ENCODE results near the gene IGF2R.

Gene IGF2R

DNA sequence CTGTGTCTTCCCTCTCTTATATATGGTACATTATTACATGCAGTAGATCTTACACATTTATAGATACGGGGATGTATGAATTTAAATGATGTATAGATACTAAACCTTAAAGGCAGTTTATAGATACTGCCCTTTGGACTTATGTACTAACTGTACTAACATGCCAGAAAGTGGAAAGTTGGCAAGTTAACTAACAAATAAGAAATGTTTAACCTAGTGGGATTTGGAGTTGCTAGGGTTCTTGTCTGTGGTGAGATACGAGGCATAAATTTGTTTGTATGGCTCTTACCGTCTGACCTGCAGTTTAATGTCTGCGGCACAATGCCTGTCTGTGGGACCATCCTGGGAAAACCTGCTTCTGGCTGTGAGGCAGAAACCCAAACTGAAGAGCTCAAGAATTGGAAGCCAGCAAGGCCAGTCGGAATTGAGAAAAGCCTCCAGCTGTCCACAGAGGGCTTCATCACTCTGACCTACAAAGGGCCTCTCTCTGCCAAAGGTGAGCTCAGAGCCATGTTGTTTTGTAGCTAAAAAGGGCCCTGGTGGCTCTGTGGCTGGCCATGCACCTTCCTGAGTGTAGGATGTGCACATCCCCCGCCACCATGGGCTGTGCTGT, 89.8 kb downstream of the IGF2R start:
- Histone ChIP-seq H3K4me3 (ENCODE audit: low read depth in 1 of 2, low read length in 2 of 2) (no peak overlapping the region), H3K9me3 (ENCODE audit: control insufficient read depth in 1 of 2, low read length in 2 of 2) (no peaks in the 10 kb centered on the region), H3K27ac (ENCODE audit: low read depth, low read length) (no peak overlapping the region), H3K4me1 (ENCODE audit: control insufficient read depth in 1 of 2, insufficient read depth in 2 of 2, low read length in 2 of 2) (peaks cover 0 to 7% of the 10 kb centered on the region in 2 donors), H3K36me3 (ENCODE audit: control insufficient read depth in 1 of 2, insufficient read depth in 2 of 2, low read length in 2 of 2) (peaks cover 67 to 93% of the 10 kb centered on the region in 2 donors), H3K9ac (ENCODE audit: low read depth in 1 of 2, low read length in 2 of 2) (no peak overlapping the region), H3K27me3 (ENCODE audit: control insufficient read depth in 1 of 2, insufficient read depth in 2 of 2, low read length in 2 of 2) (no peaks in the 10 kb centered on the region)

DNA sequence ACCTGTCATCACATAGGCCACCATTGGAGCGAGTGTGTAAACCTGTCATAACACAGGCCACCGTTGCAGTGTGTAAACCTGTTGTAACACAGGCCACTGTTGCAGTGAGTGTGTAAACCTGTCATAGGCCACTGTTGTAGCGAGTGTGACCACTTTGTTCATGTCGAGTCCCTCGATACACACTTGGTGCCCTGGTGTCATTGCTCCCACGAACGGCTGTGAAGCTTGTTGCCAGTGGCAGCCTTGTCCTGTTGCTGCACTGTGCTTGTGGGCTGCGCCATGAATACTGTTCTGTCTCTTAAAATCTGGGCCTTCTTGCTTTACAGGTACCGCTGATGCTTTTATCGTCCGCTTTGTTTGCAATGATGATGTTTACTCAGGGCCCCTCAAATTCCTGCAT, 91.3 kb downstream of the IGF2R start:
- no peak overlapping the region for H3K9ac ChIP-seq (ENCODE audit: low read depth in 1 of 2, low read length in 2 of 2)
- peaks cover 0 to 7% of the 10 kb centered on the region in 2 donors for H3K4me1 ChIP-seq (ENCODE audit: control insufficient read depth in 1 of 2, insufficient read depth in 2 of 2, low read length in 2 of 2)
- H3K4me3 ChIP-seq (ENCODE audit: low read depth in 1 of 2, low read length in 2 of 2) = no peak overlapping the region
- no peaks in the 10 kb centered on the region for H3K27me3 ChIP-seq (ENCODE audit: control insufficient read depth in 1 of 2, insufficient read depth in 2 of 2, low read length in 2 of 2)
- peaks cover 68 to 93% of the 10 kb centered on the region in 2 donors for H3K36me3 ChIP-seq (ENCODE audit: control insufficient read depth in 1 of 2, insufficient read depth in 2 of 2, low read length in 2 of 2)
- H3K27ac ChIP-seq (ENCODE audit: low read depth, low read length) = no peak overlapping the region
- H3K9me3 ChIP-seq (ENCODE audit: control insufficient read depth in 1 of 2, low read length in 2 of 2) = no peaks in the 10 kb centered on the region

DNA sequence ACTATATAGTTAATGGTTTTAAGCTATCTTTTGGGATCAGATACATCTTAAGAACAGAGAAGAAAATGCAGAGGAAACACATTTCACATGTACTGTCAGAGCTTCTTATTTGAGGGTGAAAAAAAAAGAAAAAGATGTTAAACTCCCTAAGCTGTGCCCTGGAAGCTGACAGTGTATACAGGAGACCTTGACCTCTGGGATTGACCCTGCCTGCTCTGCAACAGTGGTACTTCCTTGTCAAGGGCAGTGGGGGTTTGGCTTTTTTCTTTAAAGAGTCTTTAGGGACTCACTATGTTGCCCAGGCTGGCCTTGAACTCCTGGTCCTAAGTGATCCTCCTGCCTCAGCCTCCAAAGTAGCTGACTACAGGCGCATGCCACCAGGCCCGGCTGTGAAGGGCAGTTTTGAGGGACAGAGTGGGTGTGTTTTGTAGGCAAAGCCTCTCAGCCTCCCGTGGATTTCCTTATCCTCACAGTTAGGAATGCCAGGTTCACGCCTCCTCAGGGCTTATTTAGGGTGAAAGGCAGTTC, 92.1 kb downstream of the IGF2R start:
- Histone ChIP-seq H3K27ac (ENCODE audit: low read depth, low read length) (no peak overlapping the region), H3K9me3 (ENCODE audit: control insufficient read depth in 1 of 2, low read length in 2 of 2) (no peaks in the 10 kb centered on the region), H3K9ac (ENCODE audit: low read depth in 1 of 2, low read length in 2 of 2) (no peak overlapping the region), H3K4me3 (ENCODE audit: low read depth in 1 of 2, low read length in 2 of 2) (no peak overlapping the region), H3K27me3 (ENCODE audit: control insufficient read depth in 1 of 2, insufficient read depth in 2 of 2, low read length in 2 of 2) (no peaks in the 10 kb centered on the region), H3K36me3 (ENCODE audit: control insufficient read depth in 1 of 2, insufficient read depth in 2 of 2, low read length in 2 of 2) (peaks cover 60 to 88% of the 10 kb centered on the region in 2 donors), H3K4me1 (ENCODE audit: control insufficient read depth in 1 of 2, insufficient read depth in 2 of 2, low read length in 2 of 2) (peaks cover 0 to 7% of the 10 kb centered on the region in 2 donors)

DNA sequence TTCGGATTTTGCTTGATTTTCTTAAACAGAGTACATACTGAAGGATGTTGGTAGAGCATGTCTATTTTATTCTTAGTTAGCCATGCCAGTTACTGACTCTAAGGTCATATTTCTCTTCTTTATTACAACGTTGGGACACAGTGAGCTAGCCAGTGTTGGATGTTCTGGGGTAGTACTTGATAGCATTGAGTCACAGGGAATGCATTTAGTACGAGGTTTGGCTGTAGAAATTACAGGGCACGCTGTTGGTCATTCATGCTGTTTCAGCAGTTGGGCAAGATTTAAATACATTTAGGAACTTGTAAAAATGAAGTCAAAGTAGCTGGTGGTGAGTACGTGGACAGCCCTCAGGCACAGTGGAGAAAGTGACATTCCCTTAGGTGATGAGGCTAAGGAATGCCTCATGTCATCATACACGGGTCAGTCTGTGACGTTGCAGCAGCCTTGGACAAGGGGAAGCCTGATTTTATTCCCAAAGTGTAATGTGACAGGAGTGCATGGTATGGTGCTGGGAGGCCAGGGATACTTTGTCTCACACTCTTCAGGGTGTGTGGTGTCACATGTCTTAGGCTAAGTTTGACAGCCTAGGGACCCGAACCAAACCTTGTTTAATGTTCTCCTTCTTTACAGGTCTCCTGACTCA, 95.0 kb downstream of the IGF2R start:
- Histone ChIP-seq H3K4me3 (ENCODE audit: low read depth in 1 of 2, low read length in 2 of 2) (no peak overlapping the region), H3K27ac (ENCODE audit: low read depth, low read length) (no peak overlapping the region), H3K9me3 (ENCODE audit: control insufficient read depth in 1 of 2, low read length in 2 of 2) (no peaks in the 10 kb centered on the region), H3K4me1 (ENCODE audit: control insufficient read depth in 1 of 2, insufficient read depth in 2 of 2, low read length in 2 of 2) (peaks cover 0 to 3% of the 10 kb centered on the region in 2 donors), H3K36me3 (ENCODE audit: control insufficient read depth in 1 of 2, insufficient read depth in 2 of 2, low read length in 2 of 2) (peaks cover 59 to 83% of the 10 kb centered on the region in 2 donors), H3K27me3 (ENCODE audit: control insufficient read depth in 1 of 2, insufficient read depth in 2 of 2, low read length in 2 of 2) (no peaks in the 10 kb centered on the region), H3K9ac (ENCODE audit: low read depth in 1 of 2, low read length in 2 of 2) (no peak overlapping the region)

DNA sequence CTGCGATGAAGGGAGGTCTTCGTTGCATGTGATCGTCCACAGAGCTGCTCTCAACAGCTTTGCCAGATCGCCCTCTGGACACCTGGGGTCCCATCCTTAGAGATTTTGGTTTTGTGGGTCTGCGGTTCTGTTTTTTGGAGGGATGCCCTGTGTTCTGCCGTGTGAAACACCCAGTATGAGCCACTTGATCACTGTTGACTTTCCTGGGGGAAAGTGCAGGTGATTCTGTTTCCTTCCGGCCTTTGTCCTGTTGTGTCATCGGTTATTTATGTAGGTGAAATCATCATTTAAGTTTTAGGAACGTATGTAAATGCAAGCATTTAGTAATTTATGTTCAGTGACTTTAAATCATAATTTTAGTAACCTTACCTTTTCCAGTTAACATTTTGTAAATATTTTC, 96.3 kb downstream of the IGF2R start:
- Histone ChIP-seq H3K9ac (ENCODE audit: low read depth in 1 of 2, low read length in 2 of 2) (no peak overlapping the region), H3K9me3 (ENCODE audit: control insufficient read depth in 1 of 2, low read length in 2 of 2) (no peaks in the 10 kb centered on the region), H3K27ac (ENCODE audit: low read depth, low read length) (no peak overlapping the region), H3K4me3 (ENCODE audit: low read depth in 1 of 2, low read length in 2 of 2) (no peak overlapping the region), H3K27me3 (ENCODE audit: control insufficient read depth in 1 of 2, insufficient read depth in 2 of 2, low read length in 2 of 2) (no peaks in the 10 kb centered on the region), H3K36me3 (ENCODE audit: control insufficient read depth in 1 of 2, insufficient read depth in 2 of 2, low read length in 2 of 2) (peaks cover 60 to 83% of the 10 kb centered on the region in 2 donors), H3K4me1 (ENCODE audit: control insufficient read depth in 1 of 2, insufficient read depth in 2 of 2, low read length in 2 of 2) (peaks cover 10 to 11% of the 10 kb centered on the region in 2 donors)

DNA sequence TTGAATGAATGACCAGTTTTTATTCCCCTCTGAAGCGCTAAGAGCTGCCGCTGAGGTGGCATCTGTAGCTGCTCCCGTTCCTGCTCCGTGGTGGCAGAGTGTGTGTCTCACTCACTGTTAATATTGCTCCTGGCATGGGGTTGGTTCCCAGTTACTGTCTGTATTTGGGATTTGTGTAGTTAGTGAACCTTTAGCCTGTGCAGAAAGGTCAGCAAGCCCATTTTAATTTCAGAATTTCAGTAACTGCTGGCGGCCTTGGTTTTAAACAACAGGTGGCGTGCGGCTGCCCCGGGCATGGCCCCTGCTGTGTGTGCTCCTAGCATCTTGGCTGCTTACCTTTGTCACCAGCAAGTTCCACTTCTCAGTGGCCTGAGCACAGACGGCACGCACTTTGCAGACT, 98.7 kb downstream of the IGF2R start:
- Histone ChIP-seq H3K4me3 (ENCODE audit: low read depth in 1 of 2, low read length in 2 of 2) (no peak overlapping the region), H3K27ac (ENCODE audit: low read depth, low read length) (no peak overlapping the region), H3K9me3 (ENCODE audit: control insufficient read depth in 1 of 2, low read length in 2 of 2) (no peaks in the 10 kb centered on the region), H3K4me1 (ENCODE audit: control insufficient read depth in 1 of 2, insufficient read depth in 2 of 2, low read length in 2 of 2) (peaks cover 10 to 13% of the 10 kb centered on the region in 2 donors), H3K27me3 (ENCODE audit: control insufficient read depth in 1 of 2, insufficient read depth in 2 of 2, low read length in 2 of 2) (no peaks in the 10 kb centered on the region), H3K36me3 (ENCODE audit: control insufficient read depth in 1 of 2, insufficient read depth in 2 of 2, low read length in 2 of 2) (peaks cover 62 to 84% of the 10 kb centered on the region in 2 donors), H3K9ac (ENCODE audit: low read depth in 1 of 2, low read length in 2 of 2) (no peak overlapping the region)

DNA sequence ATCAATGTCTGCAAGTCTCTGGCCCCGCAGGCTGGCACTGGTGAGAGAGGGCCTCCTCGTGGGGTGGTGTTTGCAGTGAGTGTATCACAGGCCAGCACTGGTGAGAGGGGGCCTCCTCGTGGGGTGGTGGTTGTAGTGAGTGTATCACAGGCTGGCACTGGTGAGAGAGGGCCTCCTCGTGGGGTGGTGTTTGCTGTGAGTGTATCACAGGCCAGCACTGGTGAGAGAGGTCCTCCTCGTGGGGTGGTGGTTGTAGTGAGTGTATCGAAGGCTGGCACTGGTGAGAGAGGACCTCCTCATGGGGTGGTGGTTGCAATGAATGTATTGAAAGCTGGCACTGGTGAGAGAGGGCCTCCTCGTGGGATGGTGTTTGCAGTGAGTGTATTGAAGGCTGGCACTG, 99.5 kb downstream of the IGF2R start:
- no peaks in the 10 kb centered on the region for H3K9me3 ChIP-seq (ENCODE audit: control insufficient read depth in 1 of 2, low read length in 2 of 2)
- H3K27me3 ChIP-seq (ENCODE audit: control insufficient read depth in 1 of 2, insufficient read depth in 2 of 2, low read length in 2 of 2) = no peaks in the 10 kb centered on the region
- H3K4me1 ChIP-seq (ENCODE audit: control insufficient read depth in 1 of 2, insufficient read depth in 2 of 2, low read length in 2 of 2) = peaks cover 10 to 13% of the 10 kb centered on the region in 2 donors
- no peak overlapping the region for H3K27ac ChIP-seq (ENCODE audit: low read depth, low read length)
- H3K4me3 ChIP-seq (ENCODE audit: low read depth in 1 of 2, low read length in 2 of 2) = no peak overlapping the region
- no peak overlapping the region for H3K9ac ChIP-seq (ENCODE audit: low read depth in 1 of 2, low read length in 2 of 2)
- H3K36me3 ChIP-seq (ENCODE audit: control insufficient read depth in 1 of 2, insufficient read depth in 2 of 2, low read length in 2 of 2) = peaks cover 69 to 86% of the 10 kb centered on the region in 2 donors

DNA sequence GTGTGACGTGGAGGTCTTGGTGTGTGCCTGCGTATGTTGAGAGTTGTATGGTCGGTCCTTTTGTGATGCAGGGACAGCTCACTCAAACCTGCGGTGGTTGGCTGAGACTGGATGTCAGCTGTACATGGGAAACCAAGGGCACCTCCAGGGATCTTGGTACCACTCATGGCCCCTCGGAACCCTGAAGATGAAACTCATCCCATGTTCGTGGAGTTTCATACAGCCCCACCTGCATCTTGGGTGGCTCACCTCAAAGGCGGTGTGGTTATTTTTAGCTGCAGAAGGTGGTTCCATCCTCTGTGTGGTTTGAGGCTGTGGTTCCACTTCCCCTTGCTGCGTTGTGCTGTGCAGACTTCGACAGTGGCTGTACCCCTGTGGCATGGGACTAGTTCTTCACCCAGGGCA, 100.2 kb downstream of the IGF2R start:
- Histone ChIP-seq H3K27ac (ENCODE audit: low read depth, low read length) (no peak overlapping the region), H3K36me3 (ENCODE audit: control insufficient read depth in 1 of 2, insufficient read depth in 2 of 2, low read length in 2 of 2) (peaks cover 72 to 87% of the 10 kb centered on the region in 2 donors), H3K4me1 (ENCODE audit: control insufficient read depth in 1 of 2, insufficient read depth in 2 of 2, low read length in 2 of 2) (peaks cover 10 to 13% of the 10 kb centered on the region in 2 donors), H3K27me3 (ENCODE audit: control insufficient read depth in 1 of 2, insufficient read depth in 2 of 2, low read length in 2 of 2) (no peaks in the 10 kb centered on the region), H3K9me3 (ENCODE audit: control insufficient read depth in 1 of 2, low read length in 2 of 2) (no peaks in the 10 kb centered on the region), H3K9ac (ENCODE audit: low read depth in 1 of 2, low read length in 2 of 2) (no peak overlapping the region), H3K4me3 (ENCODE audit: low read depth in 1 of 2, low read length in 2 of 2) (no peak overlapping the region)

DNA sequence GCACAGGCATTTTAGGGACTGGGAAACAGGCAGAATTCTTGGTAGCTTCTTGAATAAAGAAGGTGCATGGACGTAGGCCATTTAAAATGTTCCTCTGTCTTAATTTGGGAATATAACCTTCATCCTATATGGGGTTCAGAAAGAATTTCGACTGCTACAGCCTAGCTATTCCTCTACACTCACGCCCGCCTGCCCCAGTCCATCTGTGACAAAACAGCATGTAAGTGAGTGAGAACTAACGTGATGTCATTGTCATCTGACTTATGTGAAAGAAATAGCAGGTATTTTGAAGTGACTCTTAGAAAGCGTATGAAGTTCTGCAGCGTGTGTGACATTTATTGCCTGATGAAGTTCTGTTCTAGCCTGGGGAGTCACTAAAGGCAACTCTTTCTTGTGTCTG, 100.6 kb downstream of the IGF2R start:
- no peak overlapping the region for H3K27ac ChIP-seq (ENCODE audit: low read depth, low read length)
- no peaks in the 10 kb centered on the region for H3K9me3 ChIP-seq (ENCODE audit: control insufficient read depth in 1 of 2, low read length in 2 of 2)
- H3K9ac ChIP-seq (ENCODE audit: low read depth in 1 of 2, low read length in 2 of 2) = no peak overlapping the region
- no peak overlapping the region for H3K4me3 ChIP-seq (ENCODE audit: low read depth in 1 of 2, low read length in 2 of 2)
- H3K4me1 ChIP-seq (ENCODE audit: control insufficient read depth in 1 of 2, insufficient read depth in 2 of 2, low read length in 2 of 2) = peaks cover 10 to 13% of the 10 kb centered on the region in 2 donors
- H3K27me3 ChIP-seq (ENCODE audit: control insufficient read depth in 1 of 2, insufficient read depth in 2 of 2, low read length in 2 of 2) = no peaks in the 10 kb centered on the region
- peaks cover 72 to 85% of the 10 kb centered on the region in 2 donors for H3K36me3 ChIP-seq (ENCODE audit: control insufficient read depth in 1 of 2, insufficient read depth in 2 of 2, low read length in 2 of 2)

DNA sequence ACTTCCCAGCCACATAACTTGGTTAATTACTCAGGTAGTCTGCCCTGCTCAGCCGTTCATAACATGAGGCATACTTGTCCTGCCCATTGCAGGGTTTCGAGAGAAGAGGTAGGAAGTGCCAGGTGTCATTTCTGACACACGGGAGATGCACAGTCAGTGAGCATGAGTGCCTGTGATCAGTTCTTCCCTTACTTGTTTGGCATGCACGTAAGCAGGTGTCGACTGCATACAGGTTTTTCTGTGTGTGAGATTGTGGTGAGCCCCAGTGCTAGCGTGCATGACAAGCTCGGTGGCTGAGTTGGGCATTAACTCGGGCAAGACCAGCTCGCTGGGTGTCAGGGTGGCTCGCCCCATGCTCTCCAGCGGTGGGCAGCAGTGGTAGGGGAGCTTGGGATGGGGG, 101.5 kb downstream of the IGF2R start:
- Histone ChIP-seq H3K27ac (ENCODE audit: low read depth, low read length) (no peak overlapping the region), H3K36me3 (ENCODE audit: control insufficient read depth in 1 of 2, insufficient read depth in 2 of 2, low read length in 2 of 2) (peaks cover 74 to 85% of the 10 kb centered on the region in 2 donors), H3K9ac (ENCODE audit: low read depth in 1 of 2, low read length in 2 of 2) (no peak overlapping the region), H3K4me1 (ENCODE audit: control insufficient read depth in 1 of 2, insufficient read depth in 2 of 2, low read length in 2 of 2) (peaks cover 10 to 13% of the 10 kb centered on the region in 2 donors), H3K4me3 (ENCODE audit: low read depth in 1 of 2, low read length in 2 of 2) (no peak overlapping the region), H3K27me3 (ENCODE audit: control insufficient read depth in 1 of 2, insufficient read depth in 2 of 2, low read length in 2 of 2) (no peaks in the 10 kb centered on the region), H3K9me3 (ENCODE audit: control insufficient read depth in 1 of 2, low read length in 2 of 2) (no peaks in the 10 kb centered on the region)

Measured in duodenal mucosa (tissue), 2 donors.